NCI-H446 (cell line): Measurements from ENCODE around the gene LMOD2.

Experiments used
- DNase-seq, 2 experiments: peaks; one replicate each; lab custom pipeline; 2025; lab: John Stamatoyannopoulos, UW

The LMOD2 gene

DNA sequence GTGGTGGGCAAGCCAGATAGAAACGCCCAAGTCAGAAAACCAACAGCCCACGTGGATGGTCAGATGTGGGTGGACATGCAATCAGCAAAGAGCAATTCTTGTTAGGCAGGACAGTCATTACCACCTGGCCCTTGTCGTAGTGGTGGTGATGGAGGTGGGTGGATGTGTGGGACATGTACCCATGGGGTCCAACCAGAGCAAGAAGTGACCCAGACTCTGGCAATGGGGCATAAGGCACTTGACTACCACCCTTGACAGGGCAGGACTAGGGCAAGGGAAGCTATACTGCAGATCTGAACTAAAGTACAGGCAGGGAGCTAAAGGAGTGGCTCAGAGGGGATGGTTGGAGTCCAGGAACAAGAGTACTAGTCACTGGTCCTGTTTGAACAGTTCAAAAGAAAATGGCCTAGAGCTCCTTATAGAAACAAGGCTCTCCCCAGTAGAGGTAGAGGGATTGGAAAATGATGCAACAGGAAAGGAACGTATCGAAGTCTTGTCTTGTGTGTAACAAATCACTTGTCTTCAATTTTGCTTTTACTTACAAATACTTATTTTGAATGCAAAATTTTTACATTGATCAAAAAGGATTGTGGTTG is 17.6 kb downstream of the LMOD2 start:
- no peak for DNase-seq

DNA sequence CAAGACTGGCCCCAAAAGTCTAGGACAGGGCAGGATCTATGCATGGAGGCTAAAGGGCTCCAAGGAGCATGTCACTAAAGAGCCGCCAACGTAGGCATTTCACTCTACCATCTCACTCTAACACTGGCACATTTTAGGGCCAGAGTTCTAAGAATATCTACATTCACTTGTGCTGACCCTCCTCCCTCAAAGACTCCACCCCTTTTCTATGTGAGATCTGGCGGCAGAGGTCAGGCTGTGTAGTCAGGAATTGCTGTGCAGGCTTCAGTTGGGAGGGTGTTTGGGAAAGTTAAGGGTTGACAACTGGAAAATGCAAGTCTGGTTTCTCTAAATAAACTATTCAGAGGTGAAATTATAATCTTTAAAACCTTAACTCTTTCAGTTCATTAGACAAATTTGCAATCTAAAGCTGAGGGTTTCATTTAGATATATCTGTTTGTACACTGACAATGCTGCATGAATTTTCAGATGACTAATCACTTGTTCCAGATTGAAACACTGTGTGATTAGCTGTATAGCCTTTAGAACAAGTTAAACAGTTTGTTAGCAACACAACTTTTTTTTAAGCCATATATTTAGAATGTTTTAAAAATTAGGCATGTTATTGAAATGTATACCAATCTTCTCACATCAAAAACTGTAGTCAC is 18.2 kb downstream of the LMOD2 start:
- DNase-seq = no peak

DNA sequence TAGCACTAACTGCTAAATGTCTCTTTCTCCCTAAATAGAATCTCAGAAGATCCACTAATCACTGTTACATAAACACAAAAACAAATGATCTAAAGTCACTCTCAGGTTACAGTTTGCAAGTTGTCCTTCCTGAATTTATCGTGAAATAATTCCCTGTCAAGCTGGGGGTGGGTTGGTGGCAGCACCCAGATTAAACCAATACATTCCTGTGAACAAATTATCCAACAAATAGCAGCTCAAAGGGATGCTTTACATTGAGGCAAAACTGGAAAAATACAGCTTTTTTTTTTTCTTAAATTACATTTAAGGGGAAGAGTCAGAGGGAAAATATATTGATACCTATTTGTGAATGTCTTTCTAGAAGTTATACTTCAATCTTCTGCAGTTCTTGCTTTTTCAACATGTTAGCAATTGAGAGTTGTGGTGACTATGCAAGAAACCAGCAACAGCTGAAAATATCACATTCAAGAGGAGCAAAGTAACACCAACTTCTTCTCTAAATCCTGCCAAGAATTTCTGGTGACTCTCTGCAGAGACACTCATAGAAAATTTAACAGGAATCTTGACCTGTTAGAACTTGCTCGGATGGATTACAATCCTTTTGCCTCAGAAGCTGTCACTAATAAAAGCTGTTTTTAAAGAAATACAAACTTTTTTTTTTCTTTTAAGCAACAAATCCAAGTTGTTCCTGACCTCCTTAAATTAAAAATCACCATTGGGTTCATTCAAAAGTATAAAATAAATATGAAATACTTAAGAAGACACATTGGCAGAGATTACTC is 18.9 kb downstream of the LMOD2 start:
- DNase-seq = peak in 1 of 2 experiments; percentile 6

DNA sequence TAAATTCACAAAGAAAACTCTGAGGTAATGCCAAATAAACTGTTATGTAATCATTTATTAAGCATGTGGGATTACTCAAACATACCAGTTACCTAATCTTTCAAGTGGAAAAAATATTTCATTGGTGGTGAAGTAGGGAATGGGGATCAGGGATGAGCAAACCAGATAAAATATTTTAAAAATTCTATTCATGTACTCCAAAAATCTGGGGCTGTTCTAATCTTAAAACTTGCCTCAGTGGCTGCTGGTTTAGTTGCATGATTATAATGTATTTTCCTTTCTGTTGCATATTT is 19.5 kb downstream of the LMOD2 start:
- no peak for DNase-seq

DNA sequence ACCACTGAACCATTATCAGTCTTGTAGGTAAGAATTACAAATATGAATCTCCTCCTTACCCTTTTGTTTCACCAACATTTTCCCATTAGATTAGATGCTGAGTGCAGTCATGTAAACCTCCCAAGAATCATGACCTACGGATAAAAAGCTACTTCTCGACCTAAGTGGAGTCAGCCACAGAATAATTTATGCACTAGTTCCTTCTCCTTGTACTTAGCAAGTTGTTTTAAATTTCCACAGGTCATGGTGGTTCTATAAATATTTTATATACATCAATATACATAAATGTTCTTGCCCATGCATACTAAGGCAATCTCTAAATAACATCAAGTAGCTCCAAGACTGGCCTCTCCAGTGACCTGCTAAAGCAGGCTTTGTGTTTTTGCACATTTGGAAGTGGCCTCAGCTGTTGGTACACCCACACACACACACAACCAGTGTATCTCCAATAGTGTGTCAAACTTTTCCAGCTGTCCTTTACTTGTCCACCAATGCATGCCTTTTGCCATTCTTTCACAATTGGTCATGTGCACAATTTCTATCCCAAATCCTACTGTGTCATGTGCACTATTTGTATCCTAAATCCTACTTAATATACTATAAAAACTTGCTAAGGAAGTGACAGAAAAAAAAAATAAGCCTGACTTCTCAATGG is 21.5 kb downstream of the LMOD2 start:
- DNase-seq = no peak

DNA sequence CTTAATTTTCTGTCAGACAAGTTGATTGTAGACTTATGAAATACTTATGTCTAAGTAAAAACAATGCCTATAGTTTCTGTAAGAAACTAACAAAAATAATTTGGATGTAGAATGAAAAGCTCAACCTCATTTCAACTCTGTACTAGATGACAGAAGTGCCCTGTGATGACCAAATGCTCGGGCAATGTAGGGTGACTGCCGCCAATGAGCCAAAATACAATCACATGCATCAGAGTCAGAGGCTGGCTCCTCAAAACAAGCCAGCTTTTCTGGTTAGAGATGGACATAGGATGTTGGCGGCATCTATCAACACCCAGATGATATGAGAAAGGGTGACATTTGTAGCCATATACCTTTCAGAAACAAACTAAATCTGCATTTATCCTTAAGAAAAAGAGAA is 23.9 kb downstream of the LMOD2 start:
- DNase-seq = no peak

DNA sequence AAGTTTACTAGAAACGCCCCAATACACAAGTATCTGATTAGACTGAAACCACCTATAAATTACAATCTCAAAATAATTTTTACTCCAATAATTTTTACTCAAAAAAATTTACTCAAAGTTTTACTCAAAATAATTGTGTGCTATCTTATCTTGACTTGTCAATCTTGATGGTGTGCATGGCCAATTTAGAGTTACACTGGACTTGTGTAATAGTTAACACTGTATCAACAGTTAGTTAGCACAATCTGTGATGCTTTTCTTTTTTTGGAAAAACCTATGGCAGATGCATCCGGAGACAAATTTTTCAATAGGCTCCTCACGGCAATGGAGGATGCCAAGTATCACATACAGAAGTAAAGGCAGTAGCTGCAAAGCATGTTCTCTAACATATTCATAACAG is 24.9 kb downstream of the LMOD2 start:
- no peak for DNase-seq

DNA sequence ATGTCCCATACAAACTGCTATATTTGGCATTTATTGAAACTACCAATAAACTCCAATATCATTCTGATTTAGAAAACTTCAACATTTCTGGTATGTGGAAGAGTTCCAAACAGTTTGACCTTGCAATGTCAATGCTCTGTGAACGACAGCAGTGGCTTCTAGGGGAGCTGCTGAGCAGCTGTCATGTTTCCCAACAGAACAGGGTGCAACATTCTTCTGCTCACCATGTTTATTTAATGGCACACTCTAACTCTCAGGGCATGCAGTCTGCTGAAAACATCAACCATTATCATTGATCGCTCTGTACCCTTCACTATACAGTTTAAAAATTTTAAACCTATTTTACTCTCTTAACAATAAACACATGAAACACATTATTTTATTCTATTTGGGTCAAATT is 25.9 kb downstream of the LMOD2 start:
- DNase-seq = no peak

DNA sequence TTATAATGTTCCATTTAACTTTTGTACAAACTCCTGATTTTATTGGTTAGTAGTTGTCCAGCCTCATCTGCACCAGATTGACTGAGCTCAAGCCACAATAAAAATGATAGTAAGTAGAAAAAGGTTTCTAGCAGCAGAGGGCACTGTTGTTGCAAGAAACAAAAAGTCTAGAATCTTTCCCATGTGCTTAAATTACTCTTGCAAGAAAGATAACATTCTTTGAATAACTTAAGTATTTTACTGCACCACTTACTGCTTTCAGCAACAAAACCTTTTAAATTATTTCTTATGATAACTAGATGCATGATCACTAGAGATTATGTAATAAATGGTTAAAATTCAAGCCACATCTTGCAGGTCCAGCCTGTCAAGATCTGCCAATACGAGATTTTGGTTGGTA is 27.0 kb downstream of the LMOD2 start:
- peak in 1 of 2 experiments; percentile 31 for DNase-seq

DNA sequence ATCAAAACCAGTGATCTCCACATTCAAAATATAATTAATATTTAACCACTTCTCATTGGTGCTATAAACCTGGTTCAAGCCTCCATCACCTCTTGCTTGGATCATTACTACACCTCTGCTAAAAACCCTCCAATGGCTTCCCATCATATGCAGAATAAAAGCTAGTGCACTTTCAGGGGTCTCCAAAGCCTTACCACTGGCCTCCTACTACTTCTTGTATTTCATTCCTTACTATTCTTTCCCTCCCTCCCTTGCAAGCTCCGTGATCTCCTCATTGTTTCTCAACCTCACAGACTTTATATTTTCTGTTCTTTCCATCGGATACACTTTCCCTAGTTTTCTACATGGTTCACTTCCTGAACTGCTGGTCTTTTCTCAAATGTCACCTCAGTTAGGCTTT is 31.5 kb downstream of the LMOD2 start:
- DNase-seq = no peak

DNA sequence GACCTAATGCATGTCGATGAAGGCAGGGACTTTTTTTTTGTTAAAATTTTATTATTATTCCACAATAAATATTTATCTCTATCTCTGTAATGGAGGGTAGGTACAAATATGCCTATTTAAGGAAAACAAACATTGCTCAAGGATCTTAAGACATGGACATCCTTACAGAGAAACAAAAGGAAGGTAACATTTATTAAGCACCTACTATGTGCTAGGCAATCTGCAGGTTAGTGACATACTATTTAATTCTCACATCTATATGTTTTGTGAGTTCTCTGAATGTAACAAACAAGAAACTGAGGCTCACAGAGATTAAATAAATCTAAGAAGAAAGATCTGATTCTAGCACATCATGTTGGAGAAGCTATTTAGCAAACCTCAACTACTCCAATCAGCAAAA is 32.1 kb downstream of the LMOD2 start:
- DNase-seq = no peak

DNA sequence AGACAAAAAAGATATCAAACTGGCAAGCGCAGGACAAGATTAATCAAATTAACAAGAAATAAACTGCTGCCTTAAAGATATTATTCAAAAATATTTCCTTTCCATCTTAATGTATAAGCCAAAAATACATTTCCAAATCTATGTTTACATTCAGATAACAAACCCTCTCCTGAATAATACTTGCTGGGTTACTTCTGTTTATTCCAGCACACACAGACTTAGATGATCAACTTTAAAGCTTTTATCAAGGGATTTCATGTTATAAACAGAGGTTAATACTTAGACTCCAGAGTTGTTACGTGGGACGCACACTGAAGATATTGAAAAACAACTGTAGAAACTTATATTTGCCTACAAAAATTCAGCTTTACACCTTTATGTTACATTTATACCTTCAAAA is 33.6 kb downstream of the LMOD2 start:
- DNase-seq = no peak

DNA sequence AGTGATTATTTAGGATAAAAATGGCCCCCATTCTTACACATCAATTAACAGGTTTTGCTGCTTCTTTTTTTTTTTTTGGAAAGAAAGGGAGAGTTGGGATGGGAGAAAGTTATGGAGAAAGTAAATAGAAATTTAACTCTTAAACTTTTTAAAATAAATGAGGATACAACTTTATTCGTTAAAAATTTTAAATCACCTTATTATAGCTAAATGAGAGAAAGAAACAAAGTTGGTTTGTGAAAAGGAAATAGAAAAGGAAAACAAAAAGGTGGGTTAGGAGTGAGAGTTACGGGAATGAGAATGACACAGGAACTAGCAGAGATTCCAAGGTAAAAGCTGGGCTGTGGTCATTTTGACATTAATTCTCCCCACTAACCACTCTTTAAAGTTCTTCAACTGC is 34.9 kb downstream of the LMOD2 start:
- no peak for DNase-seq

DNA sequence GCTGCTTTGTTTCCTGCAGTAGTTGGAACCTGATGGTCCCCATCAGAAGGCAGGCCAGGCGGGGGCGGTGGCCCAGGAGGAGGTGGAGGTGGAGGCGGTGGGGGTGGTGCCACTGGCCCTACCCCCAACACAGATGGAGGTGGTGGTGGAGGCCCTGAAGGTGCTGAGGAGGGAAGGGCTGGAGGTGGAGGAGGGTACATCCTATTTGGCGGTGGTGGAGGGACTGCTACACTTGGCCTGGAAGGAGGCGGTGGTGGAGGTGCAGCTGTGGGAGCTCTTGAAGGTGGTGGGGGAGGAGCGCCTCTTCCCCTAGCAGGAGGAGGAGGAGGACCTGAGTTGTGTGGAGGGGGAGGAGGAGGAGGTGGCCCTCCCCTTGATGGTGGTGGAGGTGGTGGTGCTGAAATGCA is 36.8 kb downstream of the LMOD2 start:
- no peak for DNase-seq

DNA sequence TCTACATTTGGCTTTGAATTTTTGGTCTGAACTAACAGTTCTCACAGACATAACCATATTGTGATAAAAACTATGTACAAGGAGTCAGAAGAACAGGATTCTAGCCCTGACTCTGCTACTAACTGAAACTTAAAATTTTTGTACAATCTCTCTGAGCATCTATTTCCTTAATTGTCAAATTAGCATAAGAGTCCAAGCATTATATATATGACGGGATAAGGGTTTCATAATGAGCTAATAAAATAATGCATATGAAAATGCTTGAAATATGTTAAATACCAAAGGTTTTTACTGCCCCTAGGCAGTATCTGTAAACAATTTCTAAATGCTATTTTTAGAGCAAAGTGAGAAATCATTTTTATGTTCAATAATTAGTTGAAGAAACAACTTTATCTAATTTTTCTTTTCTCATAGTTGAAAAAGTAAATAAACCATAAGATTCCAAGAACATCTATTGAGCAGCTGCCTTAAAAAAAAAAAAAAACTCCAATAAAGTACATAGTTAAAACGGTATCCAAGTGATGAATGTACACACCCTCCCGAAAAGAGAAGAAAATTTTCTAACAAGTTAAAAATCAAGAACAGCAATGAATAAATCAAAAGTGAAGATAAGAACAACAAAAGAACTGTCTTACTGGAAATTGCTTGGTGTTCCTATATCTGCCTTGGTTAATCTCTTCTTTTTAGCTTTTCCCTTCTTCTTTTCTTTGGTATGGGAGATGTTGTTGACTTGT is 40.4 kb downstream of the LMOD2 start:
- DNase-seq = no peak

DNA sequence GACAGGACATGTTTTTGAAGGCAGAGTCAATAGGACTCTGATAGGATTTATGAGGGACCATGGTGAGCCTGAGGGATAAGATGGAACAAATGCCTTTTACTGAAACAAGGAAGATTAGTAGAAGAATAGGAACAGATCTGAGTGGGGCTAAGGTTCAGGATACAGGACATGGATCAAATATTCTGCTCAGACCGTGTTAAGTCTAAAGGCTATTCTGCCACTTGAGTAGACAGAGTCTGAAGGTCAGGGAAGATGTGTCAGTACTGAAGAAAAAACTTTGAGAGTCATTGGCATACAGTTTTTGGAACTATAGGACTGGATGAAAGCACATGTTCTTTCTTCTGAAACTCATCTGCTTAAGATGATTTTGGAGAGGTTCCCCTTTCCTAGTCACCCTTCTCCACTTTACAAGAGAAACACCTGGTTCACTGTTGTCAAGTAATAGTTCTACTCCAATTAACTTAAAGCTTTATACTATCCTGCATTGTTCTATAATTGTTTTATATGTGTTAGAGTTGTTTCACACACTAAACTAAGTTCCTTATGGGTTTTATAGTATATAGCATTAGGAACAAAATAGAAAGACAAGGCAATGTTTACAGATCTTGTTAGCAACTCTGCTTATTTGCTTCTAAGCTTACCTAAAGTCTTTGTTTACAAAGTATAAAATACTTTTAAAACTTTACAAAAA is 49.7 kb downstream of the LMOD2 start:
- no peak for DNase-seq

DNA sequence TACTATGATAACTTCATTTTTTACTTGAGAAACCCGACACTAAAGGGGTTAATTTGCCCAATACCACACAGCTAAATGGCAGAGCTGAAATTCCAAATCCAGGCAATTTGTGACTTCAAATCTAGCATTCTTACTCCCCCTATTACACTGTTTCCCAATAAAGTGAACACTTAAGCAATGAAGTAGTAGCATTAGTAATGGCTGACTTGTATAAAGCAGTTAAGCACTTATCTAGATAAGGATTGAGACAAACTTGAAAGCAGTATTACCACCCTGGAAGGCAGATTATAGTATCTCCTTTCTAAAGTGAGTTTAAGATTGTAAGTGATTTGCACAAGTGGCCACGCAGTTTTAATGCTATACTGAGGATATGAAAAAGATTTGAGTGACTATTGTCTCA is 53.9 kb downstream of the LMOD2 start:
- DNase-seq = no peak

DNA sequence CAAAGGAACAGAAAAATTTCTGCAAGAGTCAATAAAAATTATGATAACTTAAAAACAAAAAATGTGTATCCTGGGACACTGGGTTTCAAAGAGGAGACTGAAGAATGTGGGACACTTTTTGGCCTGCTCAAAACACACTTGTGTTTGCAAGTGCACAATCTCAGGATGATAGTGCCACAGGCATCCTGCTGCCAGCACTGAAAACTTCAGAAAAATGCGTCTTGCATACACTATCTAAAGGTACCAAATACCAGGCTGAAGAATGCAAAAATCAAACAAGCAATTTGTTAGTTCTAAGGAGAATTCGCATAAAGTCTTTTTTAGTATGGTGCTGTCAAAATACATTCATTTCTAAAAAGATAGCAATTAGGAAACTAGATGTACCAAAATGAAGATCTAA is 55.0 kb downstream of the LMOD2 start:
- DNase-seq = no peak

DNA sequence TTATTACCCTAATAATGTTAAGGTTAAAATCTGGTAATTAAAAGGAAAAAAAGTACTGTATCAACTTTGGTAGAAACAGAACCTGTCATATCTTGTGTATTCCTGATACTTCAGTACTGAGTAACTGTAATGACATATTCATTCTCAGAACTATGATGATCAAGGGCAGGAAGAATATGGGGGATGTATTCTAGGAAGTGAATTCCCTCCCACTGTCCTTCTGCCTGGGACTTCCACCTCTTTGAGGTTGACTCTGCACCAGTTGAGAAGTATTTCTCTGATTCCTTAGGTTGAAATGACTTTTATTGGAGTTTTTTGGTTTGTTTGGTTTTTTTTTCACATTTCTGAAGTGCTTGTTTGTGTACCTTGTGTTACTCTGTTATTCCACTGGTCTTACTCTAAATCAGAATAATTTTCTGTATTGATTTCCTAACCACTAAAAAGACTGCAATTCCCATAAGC is 56.2 kb downstream of the LMOD2 start:
- DNase-seq = no peak

DNA sequence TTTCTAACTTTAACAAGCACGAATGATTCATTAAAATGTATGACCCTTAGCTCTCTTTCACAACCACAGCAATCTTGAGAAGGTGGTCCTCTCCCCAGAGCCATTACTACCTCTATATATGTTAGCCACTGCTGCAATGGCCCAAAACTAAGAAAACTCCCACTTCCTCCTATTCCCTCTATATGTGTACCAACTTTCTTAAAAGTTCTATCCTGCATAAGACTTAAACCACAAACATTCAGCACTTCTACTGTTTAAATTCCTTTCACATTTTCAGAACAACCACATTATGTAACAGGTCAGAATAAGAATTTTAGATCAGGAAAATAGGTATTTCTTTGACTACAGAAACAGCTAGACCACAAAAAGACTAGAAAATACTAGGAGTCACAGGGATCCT is 57.0 kb downstream of the LMOD2 start:
- DNase-seq = no peak
